SK-N-SH treated with all-trans-retinoic acid at 6 μM for 48 hours (cell line): ENCODE measurements around the gene COX6A2.

Experiments used
- BACH2 ChIP-seq: fragments of 250-450 bp; sonication (Bioruptor Pico); IDR thresholded peaks from 2 replicates; pipeline ENCODE4 v1.9.0; 2021; ENCODE audit warnings: mild to moderate bottlenecking, borderline replicate concordance
- CSDC2 ChIP-seq: fragments of 250-450 bp; sonication (Bioruptor Pico); IDR thresholded peaks from 2 replicates; pipeline ENCODE4 v1.5.0; 2020; ENCODE audit warnings: mild to moderate bottlenecking, moderate library complexity
- CSRNP3 ChIP-seq: fragments of 250-450 bp; sonication (Bioruptor Pico); IDR thresholded peaks from 2 replicates; pipeline ENCODE4 v1.5.1; 2021; ENCODE audit warnings: mild to moderate bottlenecking, moderate library complexity
- ESRRG ChIP-seq: fragments of 250-450 bp; sonication (Bioruptor Pico); IDR thresholded peaks from 2 replicates; pipeline ENCODE4 v1.6.1; 2021; ENCODE audit warnings: mild to moderate bottlenecking
- GLIS3 ChIP-seq: fragments of 250-450 bp; sonication (Bioruptor Pico); IDR thresholded peaks from 2 replicates; pipeline ENCODE4 v1.5.0; 2020; ENCODE audit warnings: mild to moderate bottlenecking, moderate library complexity
- OSR1 ChIP-seq: fragments of 250-450 bp; sonication (Bioruptor Pico); IDR thresholded peaks from 2 replicates; pipeline ENCODE4 v1.8.0; 2022; ENCODE audit warnings: moderate library complexity, mild to moderate bottlenecking, inconsistent platforms
- POU6F1 ChIP-seq: fragments of 250-450 bp; sonication (Bioruptor Pico); IDR thresholded peaks from 2 replicates; pipeline ENCODE4 v1.8.0; 2021; ENCODE audit warnings: low read depth, mild to moderate bottlenecking, moderate library complexity, borderline replicate concordance
- PPARA ChIP-seq: fragments of 250-450 bp; sonication (Bioruptor Pico); IDR thresholded peaks from 2 replicates; pipeline ENCODE4 v1.5.0; 2020; ENCODE audit warnings: mild to moderate bottlenecking, borderline replicate concordance
- RARB ChIP-seq: fragments of 250-450 bp; sonication (Bioruptor Pico); IDR thresholded peaks from 2 replicates; pipeline ENCODE4 v1.8.0; 2021; ENCODE audit warnings: mild to moderate bottlenecking, moderate library complexity
- ZC3H10 ChIP-seq: fragments of 250-450 bp; sonication (Bioruptor Pico); IDR thresholded peaks from 2 replicates; pipeline ENCODE4 v1.5.1; 2021; ENCODE audit warnings: mild to moderate bottlenecking, moderate library complexity
- ZFP3 ChIP-seq: fragments of 250-450 bp; sonication (Bioruptor Pico); IDR thresholded peaks from 2 replicates; pipeline ENCODE4 v1.5.0; 2020; ENCODE audit warnings: mild to moderate bottlenecking, moderate library complexity
- ZFP30 ChIP-seq: fragments of 450-650 bp; formaldehyde crosslinking; IDR thresholded peaks from 2 replicates; pipeline ENCODE4 v1.5.0; 2022; ENCODE audit warnings: mild to moderate bottlenecking, moderate library complexity
- ZNF565 ChIP-seq: fragments of 450-650 bp; formaldehyde crosslinking; conservative IDR thresholded peaks from 2 replicates; pipeline ENCODE4 v1.5.0; 2020; ENCODE audit warnings: low read depth, mild to moderate bottlenecking, moderate library complexity
- TF ChIP-seq, protein P1 (sequence below): fragments of 250-450 bp; sonication (Bioruptor Pico); IDR thresholded peaks from 2 replicates; pipeline ENCODE4 v1.8.0; 2020; ENCODE audit warnings: mild to moderate bottlenecking, moderate library complexity, borderline replicate concordance

DNA sequence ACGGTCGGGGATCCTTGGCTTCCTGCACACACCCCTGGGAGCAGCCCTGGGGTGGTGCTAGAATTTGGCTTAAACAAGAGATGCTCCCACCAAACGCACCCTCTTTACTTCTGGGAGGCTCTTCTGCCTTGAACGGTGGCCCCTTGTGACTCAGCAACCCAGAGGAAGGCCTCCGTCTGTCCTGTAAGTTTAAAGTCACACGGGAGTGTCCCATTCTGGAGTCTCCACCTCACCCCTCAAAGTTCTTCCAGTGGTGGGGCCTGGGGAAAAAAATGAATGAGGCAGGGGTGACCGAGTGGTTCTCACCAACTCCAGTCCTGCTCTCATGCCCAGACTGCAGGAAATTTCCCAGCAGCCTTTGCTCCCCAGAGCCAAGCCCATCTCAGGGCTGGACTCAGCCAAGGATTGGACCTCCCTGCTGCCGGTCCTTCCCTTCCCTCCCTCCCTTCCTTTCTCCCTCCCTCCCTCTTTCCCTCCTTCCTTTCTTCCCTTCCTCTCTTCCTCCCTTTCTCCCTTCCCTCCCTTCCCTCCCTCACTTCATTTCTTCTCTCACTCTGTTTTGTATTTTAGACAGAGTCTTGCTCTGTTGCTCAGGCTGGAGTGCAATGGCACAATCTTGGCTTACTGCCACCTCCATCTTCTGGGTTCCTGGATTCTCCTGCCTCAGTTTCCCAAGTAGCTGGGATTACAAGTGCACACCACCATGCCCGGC, 23.7 kb downstream of the COX6A2 start:
- TF ChIP-seq, protein P1, sequence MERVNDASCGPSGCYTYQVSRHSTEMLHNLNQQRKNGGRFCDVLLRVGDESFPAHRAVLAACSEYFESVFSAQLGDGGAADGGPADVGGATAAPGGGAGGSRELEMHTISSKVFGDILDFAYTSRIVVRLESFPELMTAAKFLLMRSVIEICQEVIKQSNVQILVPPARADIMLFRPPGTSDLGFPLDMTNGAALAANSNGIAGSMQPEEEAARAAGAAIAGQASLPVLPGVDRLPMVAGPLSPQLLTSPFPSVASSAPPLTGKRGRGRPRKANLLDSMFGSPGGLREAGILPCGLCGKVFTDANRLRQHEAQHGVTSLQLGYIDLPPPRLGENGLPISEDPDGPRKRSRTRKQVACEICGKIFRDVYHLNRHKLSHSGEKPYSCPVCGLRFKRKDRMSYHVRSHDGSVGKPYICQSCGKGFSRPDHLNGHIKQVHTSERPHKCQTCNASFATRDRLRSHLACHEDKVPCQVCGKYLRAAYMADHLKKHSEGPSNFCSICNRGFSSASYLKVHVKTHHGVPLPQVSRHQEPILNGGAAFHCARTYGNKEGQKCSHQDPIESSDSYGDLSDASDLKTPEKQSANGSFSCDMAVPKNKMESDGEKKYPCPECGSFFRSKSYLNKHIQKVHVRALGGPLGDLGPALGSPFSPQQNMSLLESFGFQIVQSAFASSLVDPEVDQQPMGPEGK: no peak
- TF ChIP-seq CSDC2 (CRISPR knock-in tag): no peak
- TF ChIP-seq ZFP30 (CRISPR knock-in tag): no peak
- no peak for TF ChIP-seq PPARA (CRISPR knock-in tag)
- no peak for TF ChIP-seq CSRNP3 (CRISPR knock-in tag)
- TF ChIP-seq POU6F1 (CRISPR knock-in tag): no peak
- no peak for TF ChIP-seq ZNF565
- no peak for TF ChIP-seq GLIS3 (CRISPR knock-in tag)
- no peak for TF ChIP-seq OSR1 (CRISPR knock-in tag)
- no peak for TF ChIP-seq ZFP3 (CRISPR knock-in tag)
- no peak for TF ChIP-seq RARB (CRISPR knock-in tag)
- no peak for TF ChIP-seq BACH2 (CRISPR knock-in tag)
- no peak for TF ChIP-seq ESRRG (CRISPR knock-in tag)
- TF ChIP-seq ZC3H10 (CRISPR knock-in tag): no peak
